ENCODE results near the gene SLC39A9.

DNA sequence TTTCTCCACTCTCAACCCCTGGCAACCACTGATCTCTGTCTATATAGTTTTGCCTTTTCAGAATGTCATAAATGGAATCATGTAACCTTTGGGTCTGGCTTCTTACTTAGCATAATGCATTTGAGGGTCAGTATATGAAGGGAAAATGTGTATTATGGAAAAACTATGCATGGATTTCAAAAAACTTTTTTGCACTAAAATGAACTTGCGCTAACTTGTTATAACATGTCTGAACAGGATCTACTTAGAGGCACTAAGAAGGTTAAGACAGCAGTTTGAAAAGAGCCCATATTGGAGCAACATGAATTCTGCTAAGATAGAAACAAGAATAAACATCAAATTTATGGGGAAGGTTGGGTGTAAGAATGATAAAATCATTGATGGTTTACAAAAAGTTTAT is 29.1 kb downstream of the SLC39A9 start:
- TF ChIP-seq RCOR1 (conservative IDR thresholded peaks at IDR 0.05; ENCODE audit: low read depth, low read length) = no peak
- no peak for TF ChIP-seq RFX5 (IDR thresholded peaks at IDR 0.05; ENCODE audit: low read depth, low read length)
- TF ChIP-seq BACH1 (IDR thresholded peaks at IDR 0.05; ENCODE audit: borderline replicate concordance) = no peak
- no peak for TF ChIP-seq EP300 (IDR thresholded peaks at IDR 0.05; ENCODE audit: borderline replicate concordance in 1 of 2, control insufficient read depth in 1 of 2, low read depth in 2 of 2, low read length in 2 of 2)
- no peak for TF ChIP-seq CBX3 (IDR thresholded peaks at IDR 0.05; ENCODE audit: borderline replicate concordance, low read depth)
- TF ChIP-seq, protein P1, sequence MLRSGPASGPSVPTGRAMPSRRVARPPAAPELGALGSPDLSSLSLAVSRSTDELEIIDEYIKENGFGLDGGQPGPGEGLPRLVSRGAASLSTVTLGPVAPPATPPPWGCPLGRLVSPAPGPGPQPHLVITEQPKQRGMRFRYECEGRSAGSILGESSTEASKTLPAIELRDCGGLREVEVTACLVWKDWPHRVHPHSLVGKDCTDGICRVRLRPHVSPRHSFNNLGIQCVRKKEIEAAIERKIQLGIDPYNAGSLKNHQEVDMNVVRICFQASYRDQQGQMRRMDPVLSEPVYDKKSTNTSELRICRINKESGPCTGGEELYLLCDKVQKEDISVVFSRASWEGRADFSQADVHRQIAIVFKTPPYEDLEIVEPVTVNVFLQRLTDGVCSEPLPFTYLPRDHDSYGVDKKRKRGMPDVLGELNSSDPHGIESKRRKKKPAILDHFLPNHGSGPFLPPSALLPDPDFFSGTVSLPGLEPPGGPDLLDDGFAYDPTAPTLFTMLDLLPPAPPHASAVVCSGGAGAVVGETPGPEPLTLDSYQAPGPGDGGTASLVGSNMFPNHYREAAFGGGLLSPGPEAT (IDR thresholded peaks at IDR 0.05; ENCODE audit: low read depth) = no peak
- no peak for TF ChIP-seq POLR2A (IDR thresholded peaks at IDR 0.05; ENCODE audit: low read depth, low read length)
- no peak for TF ChIP-seq SREBF1 (IDR thresholded peaks at IDR 0.05; ENCODE audit: low read length)
- no peak for TF ChIP-seq POLR2AphosphoS5 (IDR thresholded peaks at IDR 0.05; ENCODE audit: low read length)
